ENCODE data around the gene METTL16.

The METTL16 gene

DNA sequence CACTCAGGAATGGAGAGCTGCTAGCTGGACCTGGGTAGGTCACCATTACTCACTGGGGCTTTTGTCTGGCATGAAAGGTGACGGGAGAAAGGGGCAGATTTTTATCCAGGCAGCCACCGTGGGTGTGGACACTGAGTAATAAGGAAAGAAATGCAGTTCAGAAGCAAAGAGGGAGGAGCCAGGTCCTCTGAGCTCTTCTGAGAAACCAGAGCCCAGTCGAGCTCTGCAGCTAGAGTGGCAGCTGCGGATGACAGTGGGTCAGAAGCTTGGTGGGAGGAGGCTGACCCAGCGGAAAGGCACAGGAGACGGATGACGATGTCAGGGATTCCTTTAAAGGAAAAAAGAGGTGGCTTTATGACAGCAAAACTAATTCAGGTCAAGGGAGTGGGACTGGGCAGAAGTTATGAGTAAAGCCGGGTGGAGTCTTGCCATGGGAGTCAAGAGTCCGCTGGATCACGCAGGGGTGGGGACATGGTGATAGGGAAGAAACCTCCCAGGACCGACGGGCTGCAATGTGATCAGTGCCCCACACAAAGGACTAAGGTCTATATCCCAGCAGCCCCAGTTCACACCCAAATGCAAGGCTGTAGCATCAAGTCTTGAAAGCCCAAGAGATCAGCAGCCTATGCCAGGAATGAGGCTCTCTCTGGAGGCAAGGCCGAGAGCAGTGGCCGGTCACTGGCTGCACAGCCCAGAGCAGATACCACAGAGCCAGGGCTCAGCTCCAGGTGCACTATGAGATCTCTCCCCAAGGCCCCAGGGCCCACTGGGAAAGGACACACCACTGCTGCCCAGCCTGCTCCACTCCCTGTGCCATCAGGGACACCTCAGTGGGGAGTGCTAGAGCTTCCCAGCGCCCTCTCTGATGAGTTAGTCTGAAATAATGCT, 104.5 kb downstream of the METTL16 start:
- no peak for DNase-seq (ENCODE audit: low read depth)
- no peak overlapping the region for H3K4me3 ChIP-seq (ENCODE audit: low read depth, low read length)
- TF ChIP-seq, protein P1, sequence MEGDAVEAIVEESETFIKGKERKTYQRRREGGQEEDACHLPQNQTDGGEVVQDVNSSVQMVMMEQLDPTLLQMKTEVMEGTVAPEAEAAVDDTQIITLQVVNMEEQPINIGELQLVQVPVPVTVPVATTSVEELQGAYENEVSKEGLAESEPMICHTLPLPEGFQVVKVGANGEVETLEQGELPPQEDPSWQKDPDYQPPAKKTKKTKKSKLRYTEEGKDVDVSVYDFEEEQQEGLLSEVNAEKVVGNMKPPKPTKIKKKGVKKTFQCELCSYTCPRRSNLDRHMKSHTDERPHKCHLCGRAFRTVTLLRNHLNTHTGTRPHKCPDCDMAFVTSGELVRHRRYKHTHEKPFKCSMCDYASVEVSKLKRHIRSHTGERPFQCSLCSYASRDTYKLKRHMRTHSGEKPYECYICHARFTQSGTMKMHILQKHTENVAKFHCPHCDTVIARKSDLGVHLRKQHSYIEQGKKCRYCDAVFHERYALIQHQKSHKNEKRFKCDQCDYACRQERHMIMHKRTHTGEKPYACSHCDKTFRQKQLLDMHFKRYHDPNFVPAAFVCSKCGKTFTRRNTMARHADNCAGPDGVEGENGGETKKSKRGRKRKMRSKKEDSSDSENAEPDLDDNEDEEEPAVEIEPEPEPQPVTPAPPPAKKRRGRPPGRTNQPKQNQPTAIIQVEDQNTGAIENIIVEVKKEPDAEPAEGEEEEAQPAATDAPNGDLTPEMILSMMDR (IDR thresholded peaks at IDR 0.05; ENCODE audit: low read depth, low read length, missing control alignments): no peak

DNA sequence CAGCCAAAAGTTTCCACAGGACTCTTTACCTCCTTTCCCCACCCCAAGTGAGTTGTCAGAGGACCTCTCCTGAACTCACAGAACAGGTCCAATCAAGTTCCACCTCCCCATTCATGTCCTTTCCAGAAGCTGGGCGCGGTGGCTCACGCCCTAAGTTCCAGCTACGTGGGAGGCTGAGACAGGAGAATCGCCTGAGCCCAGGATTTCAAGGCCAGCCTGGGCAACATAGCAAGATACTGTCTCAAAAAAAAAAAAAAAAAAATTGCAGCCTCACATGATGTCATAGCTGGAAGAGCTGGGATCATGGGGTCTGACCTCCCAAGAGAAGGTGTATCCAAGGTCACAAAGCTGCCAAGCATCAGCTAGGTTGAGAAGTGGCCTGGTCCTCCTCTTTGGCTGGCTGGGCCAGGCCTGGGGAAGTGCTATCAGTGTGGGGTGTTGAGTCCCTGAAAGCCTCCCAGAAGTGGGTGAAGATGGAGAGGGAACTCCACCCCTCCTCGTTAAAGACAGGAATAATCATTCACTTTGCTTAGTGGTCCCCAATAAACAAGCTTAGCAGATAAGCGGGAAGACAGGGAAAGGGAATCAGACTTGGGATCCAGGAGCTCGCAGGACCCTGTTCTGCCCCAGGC, 105.3 kb downstream of the METTL16 start:
- no peak overlapping the region for H3K4me3 ChIP-seq (ENCODE audit: low read depth, low read length)
- no peak for DNase-seq (ENCODE audit: low read depth)
- TF ChIP-seq, protein P1 (IDR thresholded peaks at IDR 0.05; ENCODE audit: low read depth, low read length, missing control alignments): no peak

DNA sequence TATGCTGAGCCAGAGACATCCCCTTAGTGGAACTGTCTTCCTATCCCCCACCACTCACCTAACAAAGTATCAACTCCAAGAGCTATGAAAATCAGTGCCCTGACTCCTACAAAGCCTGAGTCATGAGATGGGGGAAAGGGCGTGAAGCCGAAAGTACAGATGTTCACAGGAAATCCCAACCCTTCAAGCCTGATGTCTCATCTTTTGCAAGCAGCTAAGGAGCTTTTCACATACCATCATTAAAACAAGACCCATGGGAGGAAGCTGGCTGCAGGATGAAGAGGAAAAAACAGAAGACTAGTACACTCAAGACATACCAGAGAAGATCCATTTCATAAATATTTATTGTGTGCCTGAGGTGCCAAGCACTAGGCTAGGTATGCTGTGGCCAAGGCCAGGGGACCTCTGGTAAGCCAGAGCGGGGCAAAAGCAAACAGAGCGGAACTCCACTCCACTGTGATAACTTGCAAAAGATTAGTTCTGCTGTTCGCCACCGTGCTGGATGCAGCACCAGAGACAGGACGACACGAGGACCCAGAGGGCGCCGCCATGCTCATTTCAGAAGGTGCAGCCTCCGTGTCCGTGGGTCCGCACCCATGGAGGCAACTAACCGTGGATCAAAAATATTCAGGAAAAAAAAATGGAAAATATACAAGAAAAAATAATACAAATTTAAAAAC, 106.3 kb downstream of the METTL16 start:
- no peak for DNase-seq (ENCODE audit: low read depth)
- H3K4me3 ChIP-seq (ENCODE audit: low read depth, low read length): no peak overlapping the region
- TF ChIP-seq, protein P1 (IDR thresholded peaks at IDR 0.05; ENCODE audit: low read depth, low read length, missing control alignments): no peak

DNA sequence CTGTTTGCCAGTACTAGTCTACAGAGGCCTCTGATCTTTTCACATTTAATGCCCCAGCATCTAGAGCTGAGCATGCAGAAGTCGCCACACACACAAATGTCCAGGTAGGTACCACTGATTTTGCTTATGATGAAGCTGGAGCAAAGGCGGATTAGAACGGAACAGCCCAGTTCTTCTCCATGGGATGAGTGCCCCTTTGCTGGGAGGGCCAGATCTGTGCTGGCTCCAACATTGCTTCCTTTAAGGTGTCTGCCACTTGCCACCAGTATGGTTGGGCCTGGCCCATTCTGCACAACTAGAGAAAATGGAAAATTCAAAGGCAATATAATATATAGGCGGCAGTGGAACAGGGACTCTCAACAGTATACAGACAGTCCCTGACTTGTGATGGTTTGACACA, 108.6 kb downstream of the METTL16 start:
- no peak overlapping the region for H3K4me3 ChIP-seq (ENCODE audit: low read depth, low read length)
- TF ChIP-seq, protein P1 (IDR thresholded peaks at IDR 0.05; ENCODE audit: low read depth, low read length, missing control alignments): no peak
- DNase-seq (ENCODE audit: low read depth): no peak

DNA sequence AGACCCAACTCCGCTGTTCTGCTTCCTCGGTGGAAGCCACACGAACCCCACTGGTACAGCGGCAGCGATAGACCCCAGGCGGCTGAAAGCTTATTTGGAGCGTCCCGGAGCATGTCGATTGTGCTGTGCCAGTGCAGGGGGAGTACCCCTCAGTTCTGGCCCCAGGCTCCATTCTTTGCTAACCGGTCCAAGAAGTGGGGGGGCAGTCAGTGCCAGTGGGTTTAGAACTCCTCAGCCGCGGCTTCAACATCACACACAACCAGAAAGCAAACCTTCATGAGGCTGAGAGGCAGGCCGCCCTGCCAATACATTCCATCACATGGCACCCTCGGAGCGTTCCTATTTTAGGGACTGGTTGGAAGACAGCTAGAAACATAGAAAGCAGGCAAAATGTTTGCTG, 109.1 kb downstream of the METTL16 start:
- no peak for DNase-seq (ENCODE audit: low read depth)
- TF ChIP-seq, protein P1 (IDR thresholded peaks at IDR 0.05; ENCODE audit: low read depth, low read length, missing control alignments): no peak
- H3K4me3 ChIP-seq (ENCODE audit: low read depth, low read length): peak overlapping the region; percentile 45

DNA sequence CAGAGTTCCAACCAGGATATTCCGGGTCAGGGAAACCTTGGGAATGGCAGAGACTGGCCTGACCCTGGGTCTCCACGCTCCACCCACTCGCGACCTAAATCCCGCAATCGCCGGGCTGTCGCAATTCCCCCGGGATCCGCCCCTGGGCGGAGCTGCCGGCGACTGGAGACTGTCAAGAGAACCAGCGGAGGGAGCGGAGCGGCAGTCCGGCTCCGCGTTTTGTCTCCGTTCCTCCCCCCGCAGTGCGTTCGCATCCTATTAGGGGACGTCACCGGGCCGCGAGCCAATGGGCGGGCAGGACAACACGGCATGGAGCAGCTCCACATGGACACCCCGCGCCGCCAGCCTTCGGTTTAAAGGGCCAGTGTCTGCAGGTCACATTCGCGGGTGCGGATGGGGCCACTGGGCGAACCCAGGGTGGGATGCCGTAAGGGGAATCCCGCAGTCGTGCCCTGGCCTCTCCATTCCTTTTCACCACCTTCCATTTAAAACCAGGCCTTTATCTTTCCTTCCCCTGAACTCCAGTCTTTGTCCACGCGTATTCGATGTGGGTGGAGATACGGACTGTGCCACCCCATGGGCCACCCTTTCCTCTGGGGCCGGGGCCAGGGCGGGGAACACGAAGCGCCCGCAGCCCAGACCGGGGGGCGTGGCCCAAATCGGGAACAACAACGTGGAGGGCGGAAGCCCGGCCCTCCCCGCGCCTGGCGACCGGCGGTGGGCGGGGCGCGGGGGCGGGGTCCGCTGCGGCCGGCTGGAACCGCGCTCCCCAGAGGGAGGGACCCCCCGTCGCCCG, 110.1 kb downstream of the METTL16 start:
- DNase-seq (ENCODE audit: low read depth): peak; percentile 97
- TF ChIP-seq, protein P1 (IDR thresholded peaks at IDR 0.05; ENCODE audit: low read depth, low read length, missing control alignments): no peak
- H3K4me3 ChIP-seq (ENCODE audit: low read depth, low read length): peak overlapping the region; percentile 71

Measured in GM12864 (cell line).